Stimulated activated CD4-positive, alpha-beta T cell treated with anti-CD3 and anti-CD28 coated beads, Interleukin-4, amount 100 ng/mL, for 48 hours (primary cell): ENCODE measurements around the gene MLST8.

ENCODE experiments used
- DNase-seq, 2 donors: peaks; one replicate each; pipeline ENCODE4 v3.0.0-alpha.2; 2020; ENCODE audit warnings: low read depth in 2 of 2

Gene MLST8

GRCh38 chr16:2208772-2209171, 3.5 kb downstream of the MLST8 start:
- DNase-seq, result no peak

DNA sequence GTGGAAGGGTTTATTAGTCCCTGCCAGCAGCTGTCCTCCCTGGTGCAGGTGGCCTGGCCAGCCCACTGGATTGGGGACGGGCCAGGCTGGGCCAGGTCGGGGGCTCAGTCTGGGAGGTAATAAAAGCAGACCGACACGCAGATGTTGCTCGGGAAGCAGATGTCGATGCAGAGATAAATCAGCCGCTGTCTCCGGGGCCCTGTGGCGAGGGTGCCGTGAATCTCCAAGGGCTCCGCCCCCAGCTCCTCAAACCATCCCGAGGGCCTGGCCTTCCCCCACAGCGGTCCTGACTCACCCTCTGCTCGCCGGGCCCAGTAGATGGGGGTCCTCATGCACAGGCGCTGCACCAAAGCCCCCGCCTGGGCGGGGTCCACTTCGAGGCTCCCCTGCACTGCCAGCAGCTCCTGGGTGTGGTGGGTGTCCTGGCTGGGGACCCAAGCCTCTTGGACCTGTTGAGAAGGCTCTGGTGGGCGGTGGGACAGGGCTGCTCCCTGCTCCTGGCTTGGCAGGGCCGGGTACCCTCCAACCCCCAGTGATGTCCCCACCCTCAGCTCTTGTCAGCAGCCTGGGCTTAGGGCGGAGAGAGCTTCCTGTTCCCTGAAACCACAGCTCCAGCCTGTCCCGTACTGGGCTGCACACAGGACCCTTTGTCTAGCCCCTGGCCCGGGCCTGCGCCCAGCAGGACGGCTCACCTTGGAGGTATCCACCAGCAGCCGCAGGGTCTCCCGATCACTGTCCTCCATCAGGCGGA, 4.2 kb downstream of the MLST8 start:
- no peak for DNase-seq

- DNase-seq, result no peak
Observed at GRCh38 chr16:2210009-2210332, 4.7 kb downstream of the MLST8 start.

DNA sequence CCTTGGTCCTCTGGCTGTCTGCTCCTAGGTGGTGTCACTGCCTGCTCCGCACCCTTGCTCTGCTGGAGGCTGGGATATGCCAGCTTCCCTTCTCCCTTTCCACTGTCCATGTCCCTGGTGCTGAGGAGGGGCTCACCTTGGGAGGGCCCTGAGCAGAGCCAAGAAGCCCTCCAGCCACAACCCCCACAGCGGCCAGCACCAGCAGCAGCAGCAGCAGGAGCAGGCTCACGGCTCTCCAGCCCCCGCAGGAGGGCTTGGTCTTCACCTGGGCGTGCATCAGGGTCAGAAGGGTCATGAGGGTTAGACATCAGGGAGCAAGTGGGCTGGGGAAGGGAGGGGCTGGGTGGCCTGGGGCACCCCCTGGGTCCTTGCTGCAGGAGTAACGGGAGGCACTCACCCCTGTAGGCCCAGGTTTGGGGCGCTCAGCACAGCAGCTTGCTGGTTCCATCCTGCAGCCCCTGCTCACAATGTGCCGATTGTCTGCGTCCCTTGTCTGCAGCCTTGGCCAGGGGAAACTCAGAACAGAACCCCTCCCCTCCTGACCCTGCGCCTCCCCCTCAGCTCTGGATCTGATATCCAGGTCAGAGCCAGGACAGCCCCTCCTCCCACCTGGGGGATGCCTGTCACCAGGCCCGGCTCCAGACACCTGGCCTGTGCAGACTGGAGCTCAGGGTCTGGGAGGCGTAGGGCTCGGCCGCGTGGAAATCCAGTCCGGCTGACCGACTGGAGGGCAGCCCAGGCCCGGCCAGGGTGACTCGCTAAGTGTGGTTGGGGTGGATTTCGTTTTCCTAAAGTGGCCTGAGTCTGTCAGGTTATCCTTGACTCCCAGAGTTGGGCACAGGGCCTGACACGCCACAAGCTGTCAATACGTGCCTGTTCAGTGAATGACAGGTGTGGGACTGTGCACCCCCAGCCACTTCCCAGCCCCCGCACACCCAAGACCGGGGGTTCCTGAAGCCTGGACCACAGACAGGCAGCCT, 5.4 kb downstream of the MLST8 start, which contains the start of gene BRICD5:
Gene BRICD5, minus strand, starts transcription at position 478 of the 980 bp plus-strand sequence. Its CDS starts 30 bp downstream, at position 448.
- no peak for DNase-seq

DNA sequence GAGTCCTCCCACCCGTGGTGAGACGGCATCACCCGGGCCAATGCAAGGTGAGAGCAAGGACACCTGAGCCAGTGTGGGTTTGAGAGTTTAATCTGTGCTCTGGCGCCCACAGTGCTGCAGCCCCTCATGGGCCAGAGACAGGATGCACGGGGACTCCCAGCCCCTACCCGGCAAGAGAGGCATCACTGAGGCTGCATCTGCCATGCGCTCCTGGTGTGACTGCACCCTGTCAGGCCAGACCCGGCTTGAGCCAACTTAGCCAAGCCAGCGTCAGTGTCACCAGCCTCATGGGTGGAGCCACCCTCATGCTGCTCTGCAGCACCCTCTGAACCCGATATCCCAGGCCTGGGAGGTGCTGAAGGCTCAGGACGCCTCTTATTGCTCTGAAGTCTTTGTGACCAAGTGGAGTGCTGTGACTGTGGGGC, 6.7 kb downstream of the MLST8 start:
- DNase-seq, result no peak

- DNase-seq, result no peak
Observed at GRCh38 chr16:2212362-2213324, 7.4 kb downstream of the MLST8 start.

GRCh38 chr16:2213817-2214718, 8.8 kb downstream of the MLST8 start:
- no peak for DNase-seq

GRCh38 chr16:2214719-2214968, 9.4 kb downstream of the MLST8 start, which contains the start of gene PGP:
TSS of gene PGP (minus strand) at chr16:2214840. CDS start at chr16:2214777, 63 bp downstream.
- DNase-seq, result no peak

DNA sequence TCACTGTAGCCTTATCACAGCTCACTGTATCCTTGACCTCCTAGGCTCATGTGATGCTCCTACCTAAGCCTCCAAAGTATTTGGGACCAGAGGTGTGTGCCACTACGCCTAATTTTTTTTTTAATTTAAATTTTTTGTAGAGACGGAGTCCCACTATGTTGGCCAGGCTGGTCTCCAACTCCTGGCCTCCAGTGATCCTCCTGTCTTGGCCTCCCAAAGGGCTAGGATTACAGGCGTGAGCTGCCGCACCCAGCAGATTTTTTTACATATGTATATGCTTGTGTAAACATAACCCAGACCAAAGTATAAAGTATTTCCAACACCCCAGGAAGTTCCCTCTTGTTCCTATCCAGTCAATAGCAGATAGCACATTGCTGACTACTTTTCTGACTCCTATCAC, 11.1 kb downstream of the MLST8 start:
- no peak for DNase-seq

DNA sequence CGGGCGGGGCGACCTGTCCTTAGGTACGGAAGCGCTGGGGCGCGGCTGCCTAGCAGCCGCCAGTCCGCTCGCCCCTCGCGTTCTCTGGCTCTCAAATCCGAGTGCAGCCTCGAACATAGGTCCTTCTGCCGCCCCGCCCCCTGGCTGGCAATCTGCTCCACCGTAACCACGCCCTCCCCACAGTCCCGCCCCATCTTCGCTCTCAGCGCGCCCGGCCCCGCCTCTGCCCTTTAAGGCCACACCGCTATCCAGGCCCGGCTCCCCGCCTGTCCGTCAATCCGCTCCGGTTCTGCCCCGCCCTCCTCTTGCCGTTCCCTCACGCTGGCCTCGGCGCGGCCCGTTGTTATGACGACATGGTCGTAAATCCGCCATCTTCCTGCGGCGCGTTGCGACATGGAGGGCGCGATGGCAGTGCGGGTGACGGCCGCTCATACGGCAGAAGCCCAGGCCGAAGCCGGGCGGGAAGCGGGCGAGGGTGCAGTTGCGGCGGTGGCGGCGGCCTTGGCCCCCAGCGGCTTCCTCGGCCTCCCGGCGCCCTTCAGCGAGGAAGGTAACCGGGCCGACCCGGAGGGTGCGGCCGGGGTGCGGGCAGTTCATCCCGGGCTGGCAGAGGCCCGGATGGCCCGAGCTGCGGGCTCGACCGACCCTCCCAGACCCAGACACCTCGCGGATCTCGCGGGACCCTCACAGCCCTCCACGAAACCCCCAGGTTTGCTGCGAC, 18.1 kb downstream of the MLST8 start, which contains the start of gene E4F1:
Gene E4F1, plus strand, starts transcription at position 371 of the 721 bp plus-strand sequence. Its CDS starts 23 bp downstream, at position 394.
- DNase-seq, result peak; percentile 99 to 100

- no peak for DNase-seq
Observed at GRCh38 chr16:2223942-2224486, 18.8 kb downstream of the MLST8 start.

GRCh38 chr16:2226245-2226793, 21.1 kb downstream of the MLST8 start:
- no peak for DNase-seq

DNA sequence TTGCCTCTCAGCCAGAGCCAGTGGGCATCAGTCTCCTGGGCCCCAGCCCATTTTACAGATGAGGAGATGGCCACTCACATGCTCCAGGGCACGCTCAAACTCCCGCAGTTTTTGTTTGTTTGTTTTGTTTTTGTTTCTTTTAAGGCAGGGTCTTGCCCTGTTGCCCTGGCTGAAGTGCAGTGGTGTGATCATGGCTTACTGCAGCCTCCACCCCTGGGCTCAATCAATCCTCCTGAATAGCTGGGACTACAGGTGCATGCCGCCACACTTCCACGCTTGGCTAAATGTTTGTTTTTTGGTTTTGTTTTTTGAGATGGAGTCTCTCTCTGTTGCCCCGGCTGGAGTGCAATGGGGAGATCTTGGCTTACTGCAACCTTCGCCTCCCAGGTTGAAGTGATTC, 21.7 kb downstream of the MLST8 start:
- DNase-seq, result no peak

- no peak for DNase-seq
Observed at GRCh38 chr16:2228161-2228824, 23.0 kb downstream of the MLST8 start.

GRCh38 chr16:2229091-2229490, 23.8 kb downstream of the MLST8 start:
- no peak for DNase-seq

- no peak for DNase-seq
Observed at GRCh38 chr16:2229632-2230250, 24.5 kb downstream of the MLST8 start.

DNA sequence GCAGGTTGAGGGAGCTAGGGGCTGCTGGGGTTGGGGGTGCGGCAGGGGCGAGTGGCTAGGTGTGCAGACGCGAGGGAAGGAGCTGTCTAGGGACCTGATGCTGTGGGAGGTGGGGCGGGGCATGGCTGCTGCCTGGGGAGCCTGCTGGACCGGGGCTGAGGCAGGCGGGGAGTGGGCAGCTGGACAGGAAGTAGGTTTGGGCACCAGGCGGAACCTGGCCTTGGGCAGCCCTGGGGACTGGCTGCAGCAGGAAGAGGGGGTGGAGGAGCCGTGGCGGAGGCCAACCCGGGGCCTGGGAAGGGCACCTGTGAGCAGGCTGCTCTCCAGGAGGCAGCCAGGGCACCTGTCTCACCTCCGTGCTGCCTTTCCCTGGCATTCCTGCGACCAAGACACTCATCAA, 25.1 kb downstream of the MLST8 start:
- no peak for DNase-seq
